NB4 (cell line): ENCODE measurements around the gene RUVBL1.
A peak's percentile ranks its signal among the peaks of the same experiment; 100 is the strongest.
"Not testable (repeated sequence)": the region's sequence is repeated elsewhere in the genome, so short reads cannot be mapped to it uniquely, and the experiment has no call there.

Experiments
- DNase-seq: peaks from one replicate; pipeline ENCODE4 v3.0.0; 2010; ENCODE audit warnings: low read depth
- H3K4me3 ChIP-seq: one replicate; pipeline ENCODE4 v1.5.1; 2011; ENCODE audit warnings: mild to moderate bottlenecking, low read depth, low read length, moderate library complexity
- MYC ChIP-seq: IDR thresholded peaks from 2 replicates; pipeline ENCODE4 v1.6.1; 2011; ENCODE audit warnings: low read depth, low read length
- POLR2A ChIP-seq: IDR thresholded peaks from 2 replicates; pipeline ENCODE4 v1.6.1; 2011; ENCODE audit warnings: mild to moderate bottlenecking; ENCODE audit not compliant: insufficient read length; ENCODE audit errors: extremely low read depth
- TF ChIP-seq, protein P1 (sequence below): IDR thresholded peaks from 2 replicates; pipeline ENCODE4 v1.6.1; 2011; ENCODE audit warnings: low read depth, low read length
- TF ChIP-seq, protein P2 (sequence below): IDR thresholded peaks from one replicate; pipeline ENCODE4 v1.5.1; 2012; ENCODE audit warnings: low read depth, low read length

RUVBL1 gene

DNA sequence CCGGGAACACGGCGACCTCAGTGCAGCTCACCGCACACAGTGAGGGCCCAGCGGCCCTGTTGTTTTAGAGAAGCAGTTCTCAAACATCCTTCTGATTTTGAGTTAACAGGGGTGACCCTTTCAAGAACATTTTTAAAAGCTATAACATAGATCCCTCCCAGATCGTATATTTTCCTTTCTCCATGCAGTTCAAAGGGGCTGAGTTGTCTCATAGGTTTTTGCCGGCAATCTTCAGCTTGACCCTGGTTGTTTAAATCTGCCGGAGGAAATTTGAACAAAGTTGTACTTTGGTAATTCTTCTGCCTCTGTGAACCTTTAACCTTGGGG lies 44.0 kb upstream of the RUVBL1 start:
- no peak overlapping the region for H3K4me3 ChIP-seq
- DNase-seq = no peak
- TF ChIP-seq, protein P1, sequence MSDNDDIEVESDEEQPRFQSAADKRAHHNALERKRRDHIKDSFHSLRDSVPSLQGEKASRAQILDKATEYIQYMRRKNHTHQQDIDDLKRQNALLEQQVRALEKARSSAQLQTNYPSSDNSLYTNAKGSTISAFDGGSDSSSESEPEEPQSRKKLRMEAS = no peak
- TF ChIP-seq MYC = no peak
- TF ChIP-seq, protein P2, sequence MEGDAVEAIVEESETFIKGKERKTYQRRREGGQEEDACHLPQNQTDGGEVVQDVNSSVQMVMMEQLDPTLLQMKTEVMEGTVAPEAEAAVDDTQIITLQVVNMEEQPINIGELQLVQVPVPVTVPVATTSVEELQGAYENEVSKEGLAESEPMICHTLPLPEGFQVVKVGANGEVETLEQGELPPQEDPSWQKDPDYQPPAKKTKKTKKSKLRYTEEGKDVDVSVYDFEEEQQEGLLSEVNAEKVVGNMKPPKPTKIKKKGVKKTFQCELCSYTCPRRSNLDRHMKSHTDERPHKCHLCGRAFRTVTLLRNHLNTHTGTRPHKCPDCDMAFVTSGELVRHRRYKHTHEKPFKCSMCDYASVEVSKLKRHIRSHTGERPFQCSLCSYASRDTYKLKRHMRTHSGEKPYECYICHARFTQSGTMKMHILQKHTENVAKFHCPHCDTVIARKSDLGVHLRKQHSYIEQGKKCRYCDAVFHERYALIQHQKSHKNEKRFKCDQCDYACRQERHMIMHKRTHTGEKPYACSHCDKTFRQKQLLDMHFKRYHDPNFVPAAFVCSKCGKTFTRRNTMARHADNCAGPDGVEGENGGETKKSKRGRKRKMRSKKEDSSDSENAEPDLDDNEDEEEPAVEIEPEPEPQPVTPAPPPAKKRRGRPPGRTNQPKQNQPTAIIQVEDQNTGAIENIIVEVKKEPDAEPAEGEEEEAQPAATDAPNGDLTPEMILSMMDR = no peak
- TF ChIP-seq POLR2A = no peak

DNA sequence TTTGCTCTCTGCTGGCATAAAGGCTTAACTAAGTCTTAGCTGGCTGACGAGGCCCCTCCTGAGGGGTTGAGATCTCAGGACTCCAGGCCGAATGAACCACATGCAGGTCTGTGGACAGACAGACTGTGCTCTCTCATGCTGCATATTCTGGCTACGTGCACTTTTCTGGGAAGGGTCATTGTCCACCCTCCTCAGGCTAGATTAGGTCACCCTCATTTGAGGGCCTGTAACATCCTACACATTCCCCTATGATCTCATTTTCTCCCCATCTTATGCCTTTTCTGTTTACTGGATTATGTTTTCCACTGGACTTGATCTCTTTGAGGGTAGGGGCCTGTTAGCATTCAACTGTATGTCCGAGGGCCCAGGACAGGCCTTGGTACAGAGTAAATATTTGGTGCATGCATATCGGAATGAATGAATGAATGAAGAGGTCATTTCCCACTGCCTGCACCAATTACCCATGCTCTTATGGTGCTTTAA lies 43.4 kb upstream of the RUVBL1 start:
- no peak for DNase-seq
- TF ChIP-seq MYC (no peak), POLR2A (no peak)
- TF ChIP-seq, protein P1 = no peak
- TF ChIP-seq, protein P2 = no peak
- H3K4me3 ChIP-seq = no peak overlapping the region

DNA sequence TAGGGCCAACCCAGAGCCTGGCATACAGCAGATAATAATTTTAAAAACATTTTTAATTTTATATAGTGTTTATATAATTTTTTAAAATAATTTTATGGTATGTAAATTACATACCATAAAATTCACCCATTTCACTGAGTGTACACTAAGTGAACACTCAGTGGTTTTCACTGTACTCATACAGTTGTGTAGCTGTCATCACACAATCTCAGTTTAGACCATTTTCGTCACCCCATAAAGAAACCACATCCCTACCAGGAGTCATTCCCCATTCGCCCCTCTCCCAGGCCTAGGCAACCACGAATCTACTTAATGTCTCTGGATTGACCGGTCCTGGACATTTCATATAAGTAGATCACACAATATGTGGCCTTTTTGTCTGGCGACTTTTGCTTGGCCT lies 39.8 kb upstream of the RUVBL1 start:
- TF ChIP-seq, protein P1 = no peak
- no peak for DNase-seq
- no peak overlapping the region for H3K4me3 ChIP-seq

DNA sequence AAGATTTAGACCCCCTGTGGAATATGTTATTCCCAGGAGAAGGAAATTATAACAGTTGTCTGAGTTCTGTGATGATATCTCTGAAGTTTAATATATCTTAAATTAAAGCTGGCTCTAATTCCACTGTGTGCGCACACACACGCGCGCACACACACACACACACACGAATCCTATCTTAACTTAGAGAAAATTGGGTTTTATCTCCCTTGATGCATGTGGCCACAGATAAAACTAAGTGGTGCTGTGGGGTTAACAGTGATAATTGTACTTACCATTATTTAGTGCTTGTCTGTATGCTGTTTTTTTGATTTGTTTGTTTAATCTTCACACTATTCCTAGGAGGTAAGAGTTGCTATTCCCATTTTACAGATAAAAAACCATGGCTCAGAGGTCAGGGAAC lies 37.0 kb upstream of the RUVBL1 start:
- H3K4me3 ChIP-seq = no peak overlapping the region
- TF ChIP-seq POLR2A (no peak), MYC (no peak)
- TF ChIP-seq, protein P1 = no peak
- TF ChIP-seq, protein P2 = no peak
- DNase-seq = no peak

DNA sequence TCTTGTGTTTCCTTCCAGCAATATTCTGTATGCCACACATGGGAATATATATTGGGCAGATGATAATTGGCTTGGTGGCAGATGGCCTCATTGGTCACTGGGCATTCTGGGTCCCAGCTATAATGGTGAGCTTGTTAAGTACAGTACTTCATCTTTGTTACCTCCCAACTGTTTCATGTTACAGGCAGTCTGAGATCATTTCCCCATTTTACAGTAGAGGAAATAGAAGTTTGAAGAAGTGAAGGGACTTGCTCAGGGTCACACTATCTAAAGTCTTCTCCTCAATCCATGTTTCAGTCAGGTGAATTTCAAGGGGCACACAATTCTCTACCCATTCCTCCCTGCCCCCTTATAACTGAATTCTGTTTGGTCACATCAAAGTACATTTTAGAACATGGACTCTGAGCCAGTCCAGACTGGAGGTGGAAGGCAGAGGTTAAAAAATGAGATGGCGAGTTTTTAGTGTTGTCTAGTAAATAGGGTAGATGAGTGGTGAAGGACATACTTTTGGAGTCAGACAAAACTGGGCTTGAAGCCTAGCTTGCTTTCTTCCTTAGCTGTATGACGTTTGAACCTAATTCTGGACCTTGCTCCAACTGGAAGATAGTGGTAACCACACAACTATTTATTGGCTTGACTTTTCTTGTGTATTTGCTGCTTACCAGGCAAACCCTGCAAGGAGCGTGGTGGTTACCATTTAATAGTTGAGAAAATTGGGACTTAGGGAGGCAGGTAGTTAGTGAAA lies 32.2 kb upstream of the RUVBL1 start:
- DNase-seq = peak; percentile 25
- no peak overlapping the region for H3K4me3 ChIP-seq
- TF ChIP-seq MYC (no peak), POLR2A (no peak)
- TF ChIP-seq, protein P1 = no peak
- TF ChIP-seq, protein P2 = no peak

DNA sequence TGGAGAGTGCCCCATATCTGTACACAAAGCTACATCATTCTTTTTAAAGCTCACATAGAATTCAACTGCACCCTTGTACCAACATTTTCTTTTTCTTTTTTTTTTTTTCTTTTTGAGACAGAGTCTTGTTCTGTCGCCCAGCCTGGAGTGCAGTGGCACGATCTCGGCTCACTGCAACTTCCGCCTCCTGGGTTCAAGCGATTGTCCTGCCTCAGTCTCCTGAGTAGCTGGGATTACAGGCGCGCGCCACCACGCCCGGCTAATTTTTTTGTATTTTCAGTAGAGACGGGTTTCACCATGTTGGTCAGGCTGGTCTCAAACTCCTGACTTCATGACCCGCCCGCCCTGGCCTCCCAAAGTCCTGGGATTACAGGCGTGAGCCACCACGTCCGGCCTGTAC lies 30.7 kb upstream of the RUVBL1 start:
- peak overlapping the region; percentile 70 for H3K4me3 ChIP-seq
- not testable (repeated sequence) for DNase-seq
